ENCODE measurements around the gene ZNF225.
"Not testable (repeated sequence)": the region's sequence is repeated elsewhere in the genome, so short reads cannot be mapped to it uniquely, and the experiment has no call there.

The ZNF225 gene

GRCh38 chr19:44113138-44113783, at the start of gene ZNF225:
Gene ZNF225, plus strand, starts transcription at chr19:44113399. Its CDS starts 2,429 bp downstream, at chr19:44115828.
- peak; percentile 84 for DNase-seq

- no peak for DNase-seq
These were observed 46.9 kb upstream of the ZNF225 start for GRCh38 chr19:44066305-44066704.

- DNase-seq: no peak
These were observed 43.8 kb upstream of the ZNF225 start for GRCh38 chr19:44069415-44069814.

DNA sequence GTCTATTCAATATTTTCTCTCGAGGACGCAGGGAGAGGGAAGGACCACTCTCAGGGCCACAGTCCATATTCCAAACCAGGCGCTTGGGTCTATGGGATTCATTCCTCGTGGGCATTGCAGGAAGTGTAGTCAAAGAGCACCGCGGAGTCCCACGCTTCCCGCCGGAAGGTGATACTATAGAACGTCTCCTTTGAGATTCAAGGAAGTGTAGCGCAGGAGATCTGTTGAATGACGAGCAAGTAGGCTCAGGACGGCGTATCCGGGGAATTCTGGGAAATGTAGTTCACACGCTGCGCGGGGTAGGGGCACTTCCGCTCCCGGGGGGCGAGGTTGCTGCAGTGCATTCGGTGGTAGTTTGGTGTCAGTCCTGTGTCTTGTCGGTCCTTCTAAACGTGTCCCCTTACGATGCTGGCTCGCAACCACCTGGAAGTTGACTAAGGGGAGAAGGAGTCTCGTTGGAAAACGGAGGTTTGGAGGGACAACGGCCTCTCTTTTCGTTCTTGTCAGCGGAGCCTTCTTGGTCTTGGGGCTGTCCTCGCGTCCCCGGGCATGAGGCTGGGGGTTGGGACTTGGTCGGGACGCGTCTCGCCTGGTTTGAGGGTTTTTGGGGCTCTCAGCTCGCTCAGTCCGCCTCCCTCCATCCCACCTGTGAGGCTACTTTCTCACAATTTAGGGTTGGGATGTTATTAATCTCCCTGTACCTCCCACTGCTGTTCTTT, 41.2 kb upstream of the ZNF225 start, which contains the start of gene ZNF284:
Gene ZNF284 (plus strand): TSS at position 336 of the 719 bp plus-strand sequence. CDS start 4,231 bp downstream, outside the sequence.
- DNase-seq: peak; percentile 75

DNA sequence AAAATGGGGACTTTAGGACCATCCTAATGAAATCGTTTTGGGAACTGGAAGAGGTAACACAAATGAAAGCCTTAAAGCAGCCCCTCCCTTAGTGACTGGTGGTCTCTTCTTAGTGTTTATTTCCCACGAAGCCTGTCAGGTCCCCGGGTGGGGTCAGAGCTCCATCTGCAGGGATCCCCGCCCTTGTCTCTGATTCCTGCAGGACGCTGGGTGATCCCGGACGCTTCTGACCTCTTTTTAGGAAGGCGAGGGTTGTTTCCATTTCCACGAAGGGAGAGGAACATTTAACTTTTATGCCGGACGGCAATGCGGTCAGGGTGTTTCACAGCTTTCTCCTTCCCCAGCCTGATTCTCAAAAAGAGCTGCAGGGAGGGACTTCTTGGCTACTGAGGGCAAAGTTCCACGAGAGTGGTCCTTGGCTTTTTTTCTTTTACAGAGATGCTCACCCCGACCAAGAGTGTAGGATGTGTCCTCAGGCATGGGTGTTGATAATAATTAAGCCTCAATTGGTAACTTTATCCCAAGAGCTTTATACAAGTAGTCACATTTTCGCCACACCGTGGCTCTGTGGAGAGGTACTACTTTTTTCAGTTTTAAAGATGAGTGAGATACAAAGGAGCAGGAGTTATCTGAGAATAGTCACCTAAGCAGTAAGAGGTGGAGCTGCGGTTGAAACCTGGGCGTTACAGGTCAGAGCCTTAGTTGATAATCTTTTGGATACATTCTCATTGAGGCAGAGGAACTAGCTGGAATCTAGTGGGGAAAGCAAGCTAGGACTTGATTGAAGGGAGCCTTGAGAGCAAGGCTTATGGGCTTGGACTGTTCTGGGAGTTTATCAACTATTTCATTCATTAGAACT, 40.4 kb upstream of the ZNF225 start:
- no peak for DNase-seq

DNA sequence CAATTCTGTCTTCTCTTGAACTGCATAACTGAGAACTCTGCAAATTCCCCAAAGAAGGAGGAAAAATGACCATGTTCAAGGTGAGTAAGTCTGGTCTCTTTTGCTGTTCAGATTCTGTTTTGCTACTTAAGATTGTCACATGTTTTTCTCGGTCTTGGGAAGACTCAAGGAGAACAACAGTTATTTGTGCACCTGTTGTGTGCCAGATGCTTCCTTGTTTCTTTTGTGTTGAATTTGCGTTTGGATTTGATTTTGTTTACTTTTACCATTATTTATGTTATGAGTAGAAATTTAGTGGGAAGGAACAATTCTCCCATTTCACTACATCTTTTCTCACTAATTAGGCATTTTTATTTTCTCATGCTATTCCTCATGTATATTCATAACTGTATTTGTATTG, 36.9 kb upstream of the ZNF225 start:
- no peak for DNase-seq

DNA sequence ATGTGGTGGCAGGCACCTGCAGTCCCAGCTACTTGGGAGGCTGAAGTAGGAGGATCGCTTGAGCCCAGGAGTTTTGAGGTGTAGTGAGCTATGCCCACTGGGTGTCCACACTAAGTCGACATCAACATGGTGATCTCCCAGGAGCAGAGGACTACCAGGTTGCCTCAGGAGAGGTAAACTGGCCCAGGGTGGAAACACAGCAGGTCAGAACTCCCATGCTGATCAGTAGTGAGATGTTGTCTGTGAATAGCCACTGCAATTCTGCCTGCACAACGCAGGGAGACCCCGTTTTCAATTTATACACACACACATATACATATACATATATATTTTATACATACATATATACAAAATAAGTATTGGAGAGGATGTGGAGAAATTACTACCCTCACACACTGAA, 21.1 kb upstream of the ZNF225 start:
- no peak for DNase-seq

DNA sequence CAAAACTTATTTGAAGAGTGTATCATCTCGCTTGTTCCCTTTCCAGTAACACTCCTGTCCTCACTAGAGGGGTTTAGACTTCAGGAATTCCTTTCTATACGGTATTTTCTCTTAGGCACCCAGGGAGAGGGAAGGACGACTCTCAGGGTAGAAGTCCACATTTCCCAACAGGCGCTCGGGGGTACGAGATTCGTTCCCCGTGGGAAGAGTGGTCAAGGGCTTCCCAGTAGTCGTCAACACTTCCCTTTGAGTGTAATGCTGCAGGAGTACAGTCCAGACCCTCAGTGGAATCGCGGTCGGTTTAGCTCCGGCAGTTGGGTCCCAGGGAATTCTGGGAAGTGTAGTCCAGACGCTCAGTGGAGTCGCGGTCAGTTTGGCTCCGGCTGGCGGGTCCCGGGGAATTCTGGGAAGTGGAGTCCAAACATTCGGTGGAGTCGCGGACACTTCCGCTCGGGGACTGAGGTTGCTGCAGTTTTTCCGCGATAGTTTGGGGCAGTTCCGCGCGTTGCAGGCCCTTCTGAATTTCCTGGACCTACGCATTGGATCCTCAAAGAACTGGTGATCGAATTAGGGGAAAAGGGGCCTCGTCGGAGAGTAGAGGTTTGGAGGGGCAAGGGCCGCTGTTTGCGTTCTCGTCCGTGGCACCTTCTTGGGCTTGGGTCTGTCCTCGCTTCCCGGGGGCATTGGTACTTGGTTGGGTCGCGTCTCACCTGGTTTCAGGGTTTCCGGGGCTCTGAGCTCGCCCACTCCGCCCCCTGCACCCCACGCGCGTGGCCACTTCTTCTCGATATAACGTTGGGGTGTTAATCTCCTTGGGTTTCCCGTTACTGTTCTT, 19.1 kb upstream of the ZNF225 start, which contains the start of gene ZNF224:
Gene ZNF224 (plus strand): TSS at position 431 of the 835 bp plus-strand sequence. CDS start 3,513 bp downstream, outside the sequence.
- peak; percentile 83 for DNase-seq

- no peak for DNase-seq
These were observed 5.4 kb upstream of the ZNF225 start for GRCh38 chr19:44107751-44108150.

DNA sequence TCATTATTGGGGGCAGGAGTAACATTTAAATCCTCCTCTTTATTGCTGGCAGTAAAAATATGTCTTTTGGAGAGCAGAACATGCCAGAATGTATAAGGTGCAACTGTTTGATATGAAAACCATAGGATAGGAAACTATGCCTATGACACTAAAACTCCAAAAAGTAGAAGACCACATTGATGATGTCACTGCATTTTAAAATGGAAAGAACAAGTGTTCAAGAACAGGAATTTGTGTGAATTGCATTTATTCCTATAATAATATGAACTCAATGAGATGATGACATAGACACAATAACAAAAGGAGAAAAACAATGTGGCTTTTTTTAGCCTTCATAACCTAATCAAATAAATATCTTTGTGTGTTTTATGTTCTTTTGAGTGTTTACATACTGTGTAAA, 3.7 kb upstream of the ZNF225 start:
- no peak for DNase-seq

DNA sequence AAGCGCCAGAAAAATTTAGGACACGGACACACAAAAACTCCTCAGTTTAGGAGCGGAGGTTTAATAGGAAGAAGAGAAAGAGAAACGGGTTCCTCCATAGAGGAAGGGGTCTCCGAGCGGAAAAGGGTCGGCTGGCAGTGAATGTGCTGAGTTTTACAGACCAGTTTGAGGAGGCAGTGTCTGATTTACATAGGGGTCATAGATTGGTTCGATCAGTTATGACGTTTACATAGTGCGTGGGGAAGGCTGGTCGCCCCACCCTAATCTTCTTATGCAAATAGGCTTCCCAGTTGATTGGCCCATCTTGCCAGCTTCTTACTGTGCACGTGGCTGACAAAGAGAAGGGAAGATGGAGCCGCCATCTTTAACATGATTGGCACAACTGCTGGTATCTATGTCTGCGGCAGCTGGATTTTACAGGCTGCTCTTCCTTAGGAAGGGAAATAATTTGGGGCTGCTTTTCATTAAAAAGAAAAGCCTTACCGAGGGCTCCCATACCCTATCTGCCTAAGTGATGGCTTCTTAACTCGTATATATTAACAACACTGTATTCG, 1.2 kb upstream of the ZNF225 start:
- DNase-seq: no peak

- no peak for DNase-seq
These were observed 429 bp upstream of the ZNF225 start for GRCh38 chr19:44112802-44113137.

DNA sequence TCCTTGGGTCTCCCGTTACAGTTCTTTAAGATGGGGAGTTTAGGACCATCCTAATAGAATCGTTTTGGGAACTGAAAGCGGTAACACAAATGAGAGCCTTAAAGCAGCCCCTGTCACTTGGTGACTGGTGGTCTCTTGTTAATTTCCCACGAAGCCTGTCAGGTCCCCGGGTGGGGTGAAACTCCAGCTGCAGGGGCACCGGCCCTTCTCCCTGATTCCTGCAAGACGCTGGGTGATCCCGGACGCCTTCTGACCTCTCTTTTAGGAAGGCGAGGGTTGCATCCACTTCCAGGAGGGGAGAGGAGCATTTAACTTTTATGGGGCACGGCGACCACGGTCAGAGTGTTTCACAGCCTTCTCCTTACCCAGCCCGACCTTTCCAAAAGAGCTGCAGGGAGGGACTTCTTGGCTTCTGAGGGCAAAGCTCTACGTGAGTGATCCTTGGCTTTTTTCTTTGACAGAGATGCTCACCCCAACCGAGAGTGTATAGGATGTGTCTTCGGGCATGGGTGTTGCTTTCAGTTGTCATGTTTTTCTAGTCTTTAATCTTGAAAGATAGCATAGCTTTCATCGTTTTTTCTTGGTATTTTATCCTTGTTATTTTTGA, 688 bp downstream of the ZNF225 start:
- no peak for DNase-seq

GRCh38 chr19:44121162-44121561, 8.0 kb downstream of the ZNF225 start:
- DNase-seq: not testable (repeated sequence)

- DNase-seq: no peak
These were observed 18.8 kb downstream of the ZNF225 start for GRCh38 chr19:44131955-44132354.

GRCh38 chr19:44141191-44142058, 28.2 kb downstream of the ZNF225 start, which contains the start of gene ZNF234:
Gene ZNF234, plus strand, starts transcription at chr19:44141554. Its CDS starts 3,079 bp downstream, at chr19:44144633.
- DNase-seq: peak; percentile 67

DNA sequence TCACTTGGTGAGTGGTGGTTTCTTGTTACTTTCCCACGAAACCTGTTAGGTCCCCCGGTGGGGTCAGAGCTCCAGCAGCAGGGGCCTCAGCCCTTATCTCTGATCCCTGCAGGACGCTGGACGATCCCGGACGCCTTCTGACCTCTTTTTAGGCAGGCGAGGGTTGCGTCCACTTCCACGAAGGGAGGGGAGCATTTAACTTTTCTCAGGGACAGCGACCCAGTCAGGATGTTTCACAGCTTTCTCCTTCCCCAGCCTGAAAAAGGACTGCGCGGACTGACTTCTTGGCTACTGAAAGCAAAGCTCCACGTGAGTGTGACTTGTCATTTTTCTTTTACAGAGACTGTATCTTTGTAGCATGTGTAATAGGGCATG, 28.8 kb downstream of the ZNF225 start:
- no peak for DNase-seq

DNA sequence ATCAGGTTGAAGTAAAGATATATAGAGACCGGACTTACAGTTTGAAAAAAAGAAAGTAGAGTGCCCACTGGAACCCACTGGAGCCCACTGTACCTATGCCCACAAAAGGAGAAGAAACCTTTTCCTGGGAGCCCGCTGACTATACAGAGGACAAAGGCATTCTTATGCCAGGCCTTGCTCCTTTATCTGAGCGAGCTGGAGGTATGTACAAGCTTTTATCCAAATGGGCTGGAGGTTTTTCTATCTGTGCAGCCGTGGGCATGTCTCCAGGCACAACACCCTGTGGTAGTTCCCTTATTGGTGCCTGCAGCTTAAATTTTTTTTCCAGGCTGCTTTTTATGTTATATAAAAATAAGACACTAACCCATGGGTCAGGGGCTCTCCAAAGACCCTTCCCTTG, 36.6 kb downstream of the ZNF225 start:
- DNase-seq: no peak

DNA sequence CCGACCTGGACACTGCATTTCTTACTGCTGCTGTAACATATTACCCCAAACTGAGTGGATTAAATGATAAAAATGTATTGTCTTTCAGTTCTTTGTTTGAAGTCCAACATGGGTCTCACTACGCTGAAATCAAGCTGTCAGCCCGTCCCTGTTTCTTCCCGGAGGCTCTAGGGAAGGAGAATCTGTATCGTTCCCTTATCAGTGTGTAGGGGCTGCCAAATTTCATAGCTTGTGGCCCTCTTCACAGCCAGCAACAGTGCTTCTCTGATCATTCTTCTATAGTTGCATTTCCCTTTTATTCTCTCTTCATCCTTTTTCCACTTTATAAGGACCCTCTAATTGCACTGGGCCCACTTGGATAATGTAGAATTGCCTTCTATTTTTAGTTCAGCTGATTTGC, 38.3 kb downstream of the ZNF225 start:
- no peak for DNase-seq

- no peak for DNase-seq
These were observed 43.3 kb downstream of the ZNF225 start for GRCh38 chr19:44156475-44156874.

DNA sequence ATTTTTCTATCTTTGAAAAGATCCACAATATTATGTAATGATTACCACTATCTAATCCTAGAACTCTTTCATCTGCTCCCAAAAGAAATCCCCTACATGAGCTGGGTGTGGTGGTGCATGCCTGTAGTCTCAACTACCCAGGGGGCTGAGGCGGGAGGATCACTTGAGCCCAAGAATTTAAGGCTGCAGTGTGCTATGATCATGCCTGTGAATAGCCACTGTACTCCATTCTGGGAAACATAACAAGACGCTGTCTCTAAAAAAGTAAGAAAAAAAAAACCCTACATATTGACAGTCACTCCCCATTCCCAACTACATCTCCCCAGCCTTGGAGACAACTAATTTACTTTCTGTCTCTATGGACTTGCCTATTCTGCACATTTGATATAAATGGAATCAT, 50.6 kb downstream of the ZNF225 start:
- DNase-seq: no peak
